Sigmoid colon (tissue), 4 donors: ENCODE measurements around the gene TUBAL3.

Experiments used
- CTCF ChIP-seq, 4 experiments: fragments of 450-650 bp in 3 of 4; fragments of 200-600 bp in 1 of 4; IDR thresholded peaks; one replicate each; pipeline ENCODE4 v1.5.1; 2016 to 2019; ENCODE audit warnings: antibody characterized with exemption in 4 of 4, mild to moderate bottlenecking in 3 of 4, moderate library complexity in 2 of 4
- EP300 ChIP-seq, 4 donors: sonication (generic); formaldehyde crosslinking; IDR thresholded peaks; one replicate each; pipeline ENCODE4 v1.6.1; 2017; ENCODE audit warnings: antibody characterized with exemption in 4 of 4
- POLR2A ChIP-seq, 2 donors: fragments of 450-650 bp; IDR thresholded peaks; one replicate each; pipeline ENCODE4 v1.6.1; 2016; ENCODE audit warnings: antibody characterized with exemption in 2 of 2, mild to moderate bottlenecking in 2 of 2, moderate library complexity in 2 of 2

GRCh38 chr10:5391790-5392189 is 12.8 kb downstream of the TUBAL3 start:
- TF ChIP-seq POLR2A (IDR thresholded peaks at IDR 0.05) (no peak), CTCF (IDR thresholded peaks at IDR 0.05) (no peak), EP300 (IDR thresholded peaks at IDR 0.05) (no peak)
